Coronary artery (tissue), 2 donors: ENCODE data around the gene ELOVL1.

ENCODE experiments used
- DNase-seq: peaks from one replicate; pipeline ENCODE4 v3.0.0-alpha.2; 2017; ENCODE audit warnings: low spot score
- H3K27ac ChIP-seq, 2 donors: fragments of 200-600 bp; sonication (generic); one replicate each; pipeline ENCODE4 v1.5.1; 2016 to 2019
- H3K4me3 ChIP-seq: fragments of 200-600 bp; sonication (generic); 2 replicates; pipeline ENCODE4 v1.5.1; 2016; ENCODE audit warnings: mild to moderate bottlenecking, moderate library complexity
- CTCF ChIP-seq: fragments of 200-600 bp; sonication (generic); IDR thresholded peaks from one replicate; pipeline ENCODE4 v1.5.1; 2019; ENCODE audit warnings: antibody characterized with exemption

Gene ELOVL1

GRCh38 chr1:43368646-43369020 lies 822 bp upstream of the ELOVL1 start:
- peak overlapping the region; percentile 95 for H3K4me3 ChIP-seq
- TF ChIP-seq CTCF = no peak
- no peak for DNase-seq
- peak overlapping the region; percentile 93 to 99 for H3K27ac ChIP-seq

- Histone ChIP-seq H3K27ac (peak overlapping the region; percentile 93 to 99), H3K4me3 (peak overlapping the region; percentile 95)
- no peak for TF ChIP-seq CTCF
- DNase-seq = no peak
These were observed 546 bp downstream of the ELOVL1 start for GRCh38 chr1:43367026-43367903.

GRCh38 chr1:43366601-43367025 lies 1.2 kb downstream of the ELOVL1 start:
- TF ChIP-seq CTCF = no peak
- Histone ChIP-seq H3K4me3 (peak overlapping the region; percentile 95), H3K27ac (peak overlapping the region; percentile 93 to 99)
- DNase-seq = no peak

- TF ChIP-seq CTCF = no peak
- DNase-seq = no peak
- peak overlapping the region; percentile 93 to 99 for H3K27ac ChIP-seq
- H3K4me3 ChIP-seq = peak overlapping the region; percentile 95
These were observed 1.6 kb downstream of the ELOVL1 start for GRCh38 chr1:43366179-43366578.

GRCh38 chr1:43365678-43366077 lies 2.1 kb downstream of the ELOVL1 start:
- DNase-seq = no peak
- Histone ChIP-seq H3K4me3 (peak overlapping the region; percentile 95), H3K27ac (peak overlapping the region in 1 of 2 donors; percentile 99)
- no peak for TF ChIP-seq CTCF

- no peak for DNase-seq
- H3K27ac ChIP-seq = no peak overlapping the region
- H3K4me3 ChIP-seq = no peak overlapping the region
- no peak for TF ChIP-seq CTCF
These were observed 3.8 kb downstream of the ELOVL1 start for GRCh38 chr1:43363935-43364525.
